GM13977 (cell line): ENCODE measurements around the gene RALY.

Experiments
- DNase-seq: peaks from one replicate; pipeline ENCODE4 v3.0.0; 2012; ENCODE audit warnings: low spot score
- in situ Hi-C: fragments of 300-500 bp; cut with MboI; formaldehyde crosslinking; loops from one replicate; pipeline ENCODE4 v1.12.0; 2022; ENCODE audit warnings: low sequenced_read_pairs, low pct_unique_long_range_greater_than_20kb, mixed read lengths, inconsistent platforms; ENCODE audit not compliant: unreplicated experiment
- TF ChIP-seq, protein P1 (sequence below): IDR thresholded peaks from 2 replicates; pipeline ENCODE4 v1.5.1; 2012; ENCODE audit warnings: mild to moderate bottlenecking, control low read depth; ENCODE audit not compliant: insufficient read depth; ENCODE audit errors: extremely low read depth, missing control alignments

Gene RALY

DNA sequence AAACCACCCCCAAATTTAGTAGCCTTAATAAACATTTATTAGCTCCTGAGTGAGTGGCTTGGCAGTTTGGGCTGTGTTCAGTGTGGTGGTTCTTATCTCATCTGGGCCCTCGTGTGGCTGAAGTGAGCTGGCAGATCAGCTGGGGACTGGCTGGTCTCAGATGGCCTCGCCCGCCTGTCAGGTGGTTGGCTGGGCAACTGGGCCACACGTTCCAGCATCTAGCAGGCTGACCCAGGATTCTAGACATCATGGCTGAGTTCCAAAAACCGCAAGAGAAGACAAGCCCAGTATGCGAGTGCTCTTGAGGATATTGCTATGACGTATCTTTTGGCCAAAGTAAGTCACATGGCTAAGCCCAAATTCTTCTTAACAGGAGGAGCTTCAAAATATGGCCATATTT lies 89.4 kb downstream of the RALY start:
- DNase-seq = no peak
- in situ Hi-C loops = no loop called here
- TF ChIP-seq, protein P1, sequence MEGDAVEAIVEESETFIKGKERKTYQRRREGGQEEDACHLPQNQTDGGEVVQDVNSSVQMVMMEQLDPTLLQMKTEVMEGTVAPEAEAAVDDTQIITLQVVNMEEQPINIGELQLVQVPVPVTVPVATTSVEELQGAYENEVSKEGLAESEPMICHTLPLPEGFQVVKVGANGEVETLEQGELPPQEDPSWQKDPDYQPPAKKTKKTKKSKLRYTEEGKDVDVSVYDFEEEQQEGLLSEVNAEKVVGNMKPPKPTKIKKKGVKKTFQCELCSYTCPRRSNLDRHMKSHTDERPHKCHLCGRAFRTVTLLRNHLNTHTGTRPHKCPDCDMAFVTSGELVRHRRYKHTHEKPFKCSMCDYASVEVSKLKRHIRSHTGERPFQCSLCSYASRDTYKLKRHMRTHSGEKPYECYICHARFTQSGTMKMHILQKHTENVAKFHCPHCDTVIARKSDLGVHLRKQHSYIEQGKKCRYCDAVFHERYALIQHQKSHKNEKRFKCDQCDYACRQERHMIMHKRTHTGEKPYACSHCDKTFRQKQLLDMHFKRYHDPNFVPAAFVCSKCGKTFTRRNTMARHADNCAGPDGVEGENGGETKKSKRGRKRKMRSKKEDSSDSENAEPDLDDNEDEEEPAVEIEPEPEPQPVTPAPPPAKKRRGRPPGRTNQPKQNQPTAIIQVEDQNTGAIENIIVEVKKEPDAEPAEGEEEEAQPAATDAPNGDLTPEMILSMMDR = no peak

DNA sequence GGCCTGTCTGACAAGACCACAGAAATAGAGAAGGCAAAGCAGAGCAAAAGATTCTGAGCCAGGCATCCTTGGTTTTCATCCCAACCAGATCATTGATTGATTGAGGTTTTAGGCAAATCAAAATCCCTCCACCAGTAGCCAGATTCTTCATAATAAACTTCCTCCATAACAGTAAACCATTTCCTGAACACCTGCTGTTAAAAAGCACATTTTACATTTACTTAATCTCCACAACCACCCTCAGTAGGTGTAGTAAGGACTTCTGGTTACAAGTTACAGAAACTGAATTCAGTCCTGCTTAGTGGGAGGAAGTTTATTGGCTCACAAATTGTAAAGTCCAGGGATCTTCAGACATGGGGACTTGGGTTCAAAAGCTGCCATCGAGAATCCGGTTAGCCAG lies 90.1 kb downstream of the RALY start:
- TF ChIP-seq, protein P1 = no peak
- in situ Hi-C loops = no loop called here
- no peak for DNase-seq

DNA sequence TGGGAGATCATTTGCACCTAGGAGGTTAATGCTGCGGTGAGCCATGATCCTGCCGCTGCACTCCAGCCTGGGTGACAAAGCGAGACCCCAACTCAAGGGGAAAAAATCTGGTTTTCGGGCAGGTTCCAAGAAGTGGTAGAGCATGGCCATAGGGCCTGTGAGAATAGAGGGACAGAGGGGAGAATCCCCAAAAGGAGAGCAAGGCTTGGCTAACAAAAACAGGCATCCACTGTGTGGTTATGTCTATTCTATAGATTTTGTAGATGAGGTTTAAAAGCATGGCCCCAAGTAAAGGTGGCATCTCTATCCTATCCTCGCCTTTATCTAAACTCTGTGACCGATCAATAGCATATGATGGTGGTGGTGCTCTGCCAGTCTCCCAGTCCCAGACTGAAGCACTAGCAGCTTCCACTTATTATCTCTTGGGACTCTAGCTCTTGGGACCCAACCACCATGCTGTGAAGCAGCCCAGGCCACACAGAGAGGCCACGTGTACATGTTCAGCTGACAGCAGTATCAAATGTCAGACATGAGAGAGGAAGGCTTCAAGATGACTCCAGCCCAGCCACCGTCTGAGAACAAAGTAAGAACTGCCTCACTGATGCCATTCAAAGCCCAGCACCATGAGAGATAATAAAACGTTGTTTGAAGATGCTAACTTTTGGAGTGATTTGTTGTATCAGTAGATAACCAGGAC lies 90.7 kb downstream of the RALY start:
- in situ Hi-C loops = no loop called here
- DNase-seq = no peak
- TF ChIP-seq, protein P1 = no peak

DNA sequence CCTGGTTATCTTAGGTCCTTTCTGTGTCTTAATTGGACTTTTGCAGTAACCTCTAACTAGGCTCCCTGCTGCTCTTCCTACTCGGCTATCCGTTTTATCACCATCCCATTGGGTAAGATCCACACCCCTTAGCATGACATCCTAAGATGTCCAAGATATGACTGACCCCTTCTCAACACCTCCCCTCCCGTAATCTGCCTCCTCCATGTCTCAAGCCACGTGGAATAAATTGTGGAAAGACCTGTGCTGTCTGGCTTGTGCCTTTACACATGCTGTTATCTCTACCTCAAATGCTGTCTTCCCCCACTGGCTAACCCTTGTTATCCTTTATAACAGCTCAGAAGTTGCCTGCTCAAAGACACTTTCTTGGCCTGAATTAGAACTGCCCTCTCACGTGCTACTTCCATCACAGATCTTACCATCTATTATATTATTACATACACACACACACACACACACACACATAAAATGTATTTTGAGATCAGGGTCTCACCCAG lies 91.9 kb downstream of the RALY start:
- TF ChIP-seq, protein P1 = no peak
- in situ Hi-C loops = no loop called here
- no peak for DNase-seq

DNA sequence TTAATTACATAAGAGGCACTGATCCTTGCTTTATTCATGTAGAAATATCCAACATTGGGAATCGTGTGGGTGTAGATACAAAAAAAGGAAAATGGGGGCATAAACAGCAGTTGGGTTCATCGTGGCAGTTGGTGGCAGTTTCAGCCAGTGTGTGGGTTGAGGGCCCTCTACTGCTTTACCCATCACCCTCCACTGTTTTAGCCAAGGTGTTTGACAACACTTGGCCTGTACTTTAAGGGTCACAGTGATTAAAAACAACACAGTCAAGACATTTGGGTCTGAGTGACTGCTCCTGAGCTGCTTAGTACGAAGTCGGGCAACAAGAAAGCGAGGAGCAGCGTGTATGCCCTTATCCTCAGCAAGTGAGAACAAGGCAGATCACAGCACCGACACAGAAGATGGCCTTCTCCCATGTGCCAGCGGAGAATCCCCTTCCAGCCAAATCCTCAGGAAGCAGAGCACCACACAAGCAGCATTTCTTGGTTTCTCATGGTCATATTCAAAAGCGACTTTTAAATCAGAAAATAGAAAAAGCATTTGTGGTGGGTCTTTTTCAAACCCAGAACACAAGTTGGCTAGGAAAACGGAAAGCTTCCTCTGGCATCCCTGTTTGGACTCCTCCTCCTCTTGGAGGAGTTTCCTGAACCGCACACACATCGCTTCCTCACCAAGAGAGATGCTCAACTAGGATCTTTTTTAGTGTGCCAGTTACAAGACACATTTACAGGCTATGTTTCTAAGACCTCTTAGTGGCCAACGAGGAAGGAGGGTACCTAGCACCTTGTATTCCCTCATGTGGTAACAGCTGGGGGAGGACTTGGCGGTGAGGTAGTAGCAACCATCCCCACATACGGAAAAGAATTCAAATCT lies 94.8 kb downstream of the RALY start:
- no peak for DNase-seq
- TF ChIP-seq, protein P1 = no peak
- in situ Hi-C loops = no loop called here

DNA sequence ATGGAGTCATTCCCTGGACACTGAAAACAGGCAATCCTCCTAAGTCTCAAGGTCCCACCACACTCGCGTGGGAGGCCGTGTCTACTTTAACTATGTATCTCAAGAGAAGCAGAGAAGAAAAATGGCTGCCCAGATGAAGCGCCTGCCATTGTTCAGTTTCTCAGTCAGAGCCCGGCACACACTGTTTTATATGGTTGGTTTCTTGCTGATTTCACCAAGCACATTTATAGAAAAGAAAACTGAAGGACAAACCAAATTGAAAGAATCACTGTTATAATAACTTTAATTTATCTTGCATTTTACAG lies 95.4 kb downstream of the RALY start:
- in situ Hi-C loops = no loop called here
- TF ChIP-seq, protein P1 = no peak
- DNase-seq = no peak
